HG03439 (cell line): ENCODE results near the gene IFITM10.
"Not testable (repeated sequence)": the region's sequence is repeated elsewhere in the genome, so short reads cannot be mapped to it uniquely, and the experiment has no call there.

Experiments
- ATAC-seq: cut with Tn5 transposase; IDR thresholded peaks from one replicate; pipeline ENCODE4 v1.9.1; 2021; ENCODE audit warnings: mild to moderate bottlenecking, moderate library complexity; ENCODE audit not compliant: unreplicated experiment

Gene IFITM10

GRCh38 chr11:1693327-1694063 is 56.9 kb downstream of the IFITM10 start:
- ATAC-seq, result no peak

GRCh38 chr11:1692708-1693326 is 57.6 kb downstream of the IFITM10 start:
- ATAC-seq, result no peak

- ATAC-seq, result no peak
Observed at GRCh38 chr11:1691878-1692707, 58.3 kb downstream of the IFITM10 start.

GRCh38 chr11:1691026-1691877 is 59.1 kb downstream of the IFITM10 start:
- no peak for ATAC-seq

GRCh38 chr11:1690167-1691025 is 60.0 kb downstream of the IFITM10 start:
- no peak for ATAC-seq

DNA sequence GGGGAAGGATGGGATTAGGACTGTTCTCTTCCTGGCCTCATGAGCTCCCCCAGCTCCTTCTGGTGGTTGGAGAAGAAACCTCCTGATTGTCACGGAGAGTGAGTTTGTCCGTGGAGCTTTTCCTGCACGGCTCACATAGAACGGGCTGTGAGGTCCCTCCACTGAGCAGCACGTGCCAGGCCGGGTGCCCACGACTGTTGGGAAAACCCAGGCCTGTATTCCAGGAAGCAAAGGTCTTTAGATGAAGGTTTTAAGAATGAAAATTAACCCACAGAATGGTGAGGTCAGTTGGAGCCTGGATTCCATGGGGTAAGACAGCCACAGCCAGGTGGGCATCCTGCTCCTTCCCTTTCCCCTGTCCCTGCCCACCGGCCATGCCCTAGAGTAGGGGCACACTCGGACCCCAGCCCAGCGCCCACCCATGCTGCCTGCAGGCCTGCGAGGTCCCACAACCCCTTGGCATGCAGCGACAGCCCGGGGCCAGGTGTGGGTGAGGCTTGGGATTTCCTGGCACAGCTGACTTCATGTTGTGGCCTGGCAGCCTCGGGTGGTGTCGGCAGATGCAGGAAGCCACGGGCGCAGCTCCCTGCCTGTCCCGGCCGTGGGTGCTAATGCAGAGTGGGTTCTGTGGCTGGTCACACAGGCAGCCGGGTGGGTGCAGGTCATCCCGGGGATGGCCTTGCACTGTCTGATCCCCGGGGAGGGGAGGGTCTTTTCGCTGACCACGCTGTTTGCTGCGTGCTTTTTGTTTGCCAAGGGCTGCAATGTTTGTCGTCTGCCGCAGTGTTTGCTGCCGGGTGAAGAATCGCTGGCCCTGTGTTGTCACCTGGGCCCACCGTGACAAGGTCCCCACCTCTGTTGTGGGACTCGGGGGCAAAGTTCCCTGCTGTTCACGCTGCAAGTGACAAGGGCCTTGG is 60.9 kb downstream of the IFITM10 start:
- ATAC-seq, result not testable (repeated sequence)

DNA sequence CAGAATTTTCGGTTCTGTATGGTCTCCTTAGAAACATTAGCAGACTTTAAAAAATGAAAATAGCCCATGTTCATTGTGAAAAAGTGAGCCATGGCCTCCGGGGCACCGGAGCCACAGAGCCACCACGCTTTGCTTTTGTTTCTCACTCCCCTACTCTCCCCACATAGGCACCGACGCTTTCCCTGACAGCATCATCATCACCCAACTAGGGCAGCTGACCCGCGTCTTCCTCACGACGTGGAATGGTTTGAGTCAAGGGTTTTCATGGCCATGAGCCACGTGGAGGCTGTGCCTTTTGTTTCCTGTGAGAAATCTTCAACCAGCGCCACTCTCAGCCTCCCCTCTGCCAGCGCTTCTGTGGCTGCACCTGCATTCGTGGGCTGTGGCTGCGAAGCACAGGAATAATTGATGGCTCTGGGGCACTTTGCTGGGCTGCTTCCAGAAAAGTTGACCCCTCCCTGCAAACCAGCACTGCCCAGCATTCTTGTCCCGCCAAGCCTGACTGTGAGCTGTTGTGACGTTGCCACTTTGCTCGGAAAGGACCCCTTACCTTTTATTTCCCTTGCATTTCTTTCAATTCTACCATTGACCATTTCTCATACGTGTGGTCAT is 62.0 kb downstream of the IFITM10 start:
- not testable (repeated sequence) for ATAC-seq

DNA sequence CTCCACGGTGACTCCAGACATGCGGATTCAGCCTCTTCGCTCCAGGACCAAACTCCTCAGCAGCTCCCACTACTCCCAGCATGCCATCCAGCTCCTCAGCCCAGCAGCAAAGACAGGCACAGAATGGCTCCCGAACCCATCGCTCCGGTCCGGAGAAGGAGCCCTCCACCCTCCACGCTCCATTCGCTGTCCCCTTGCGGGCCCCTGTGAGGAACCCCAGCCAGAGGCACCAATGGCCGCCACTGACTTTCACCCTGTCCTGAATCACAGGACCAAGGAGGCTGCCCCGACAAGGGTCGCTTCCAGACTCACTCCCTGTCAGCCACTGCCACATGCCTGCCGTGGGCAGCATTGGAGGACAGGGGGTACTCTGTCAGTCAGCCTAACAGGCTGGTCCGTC is 64.2 kb downstream of the IFITM10 start:
- ATAC-seq, result not testable (repeated sequence)

DNA sequence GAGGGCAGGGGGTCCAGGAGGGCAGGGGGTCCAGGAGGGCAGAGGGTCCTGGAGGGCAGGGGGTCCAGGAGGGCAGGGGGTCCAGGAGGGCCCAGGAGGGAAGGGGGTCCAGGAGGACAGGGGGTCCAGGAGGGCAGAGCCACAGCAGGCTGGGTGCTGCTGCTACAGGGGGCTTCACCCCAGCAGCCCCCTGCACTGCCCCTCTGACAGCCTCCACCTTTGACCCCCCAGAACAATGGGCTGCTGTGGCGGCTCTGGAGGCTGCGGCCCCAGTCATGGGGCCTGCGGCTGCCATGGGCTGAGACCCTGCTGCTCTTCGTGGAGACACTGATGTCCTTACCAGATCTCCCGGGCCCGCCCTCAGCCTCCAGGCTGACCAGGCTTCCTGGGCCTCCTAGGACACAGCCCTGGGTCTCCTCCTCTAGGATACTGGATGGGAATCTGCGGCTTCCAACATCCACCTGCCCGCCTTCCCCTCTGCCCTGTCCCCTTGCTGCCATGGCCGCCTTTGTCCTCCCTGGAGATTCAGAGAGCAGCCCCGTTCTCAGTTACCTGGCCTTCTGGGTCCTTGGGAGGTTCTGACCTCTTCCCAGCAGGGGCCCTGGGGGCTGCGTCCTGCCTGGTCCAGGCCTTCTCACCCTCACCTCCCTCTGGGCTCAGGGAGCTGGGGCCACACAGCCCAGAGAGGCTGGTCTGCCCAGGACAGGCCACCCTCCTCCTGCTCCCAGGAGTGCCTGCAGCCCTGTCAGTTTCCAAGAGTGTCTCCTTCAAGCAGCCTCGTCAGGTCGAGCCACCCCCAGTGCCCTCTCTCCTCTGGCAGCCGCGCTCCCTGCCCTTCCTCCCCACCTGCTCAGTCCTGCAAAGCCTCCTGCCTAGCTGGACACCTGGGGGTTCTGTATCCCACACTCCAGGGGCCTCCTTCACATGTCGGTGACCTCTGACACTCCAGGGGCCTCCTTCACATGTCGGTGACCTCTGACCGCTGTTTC is 65.2 kb downstream of the IFITM10 start:
- ATAC-seq, result not testable (repeated sequence)

- ATAC-seq, result not testable (repeated sequence)
Observed at GRCh38 chr11:1683904-1684572, 66.4 kb downstream of the IFITM10 start.

- not testable (repeated sequence) for ATAC-seq
Observed at GRCh38 chr11:1683216-1683615, 67.2 kb downstream of the IFITM10 start.
